GM12878 (cell line): Measurements from ENCODE around the gene COQ8B. TPM values are rescaled to one million over a fixed set of nuclear protein-coding genes. Genes with fewer than 3 reads are reported as not detected.

ENCODE experiments used
- ATAC-seq: fragments of 200-7000 bp; cut with Tn5 transposase; 3 replicates; pipeline ENCODE4 v1.9.1; 2020; ENCODE audit warnings: mild to moderate bottlenecking, moderate library complexity
- BruUV-seq: library from RNA; stranded (reverse); fragments of 400-500 nt; replicated peaks from 2 replicates; lab custom pipeline; 2021; lab: Mats Ljungman, UMichigan
- CTCF ChIA-PET: fragments of 300-600 bp; sonication (Branson Sonifier 250); formaldehyde crosslinking; extraction: SDS; loops from one replicate; lab custom pipeline; 2021; ENCODE audit warnings: inconsistent platforms; lab: Yijun Ruan, JAX
- POLR2A ChIA-PET: fragments of 350-600 bp; formaldehyde crosslinking; extraction: SDS; loops from one replicate; lab custom pipeline; 2021; ENCODE audit warnings: inconsistent platforms; lab: Charles Lee
- RAD21 ChIA-PET: fragments of 300-600 bp; sonication (Branson Sonifier 250); formaldehyde crosslinking; loops from one replicate; lab custom pipeline; 2023; ENCODE audit warnings: antibody characterized with exemption; ENCODE audit not compliant: unreplicated experiment; lab: Charles Lee
- SMC1A ChIA-PET: fragments of 300-600 bp; sonication (Branson Sonifier 250); formaldehyde crosslinking; loops from one replicate; lab custom pipeline; 2023; ENCODE audit not compliant: unreplicated experiment, uncharacterized antibody; lab: Charles Lee
- DNase-seq: peaks from one replicate; pipeline ENCODE4 v3.0.0-alpha.2; 2011; ENCODE audit warnings: low read depth, low spot score
- FAIRE-seq: peaks from 3 replicates; lab custom pipeline; 2011; peaks lifted over from hg19 to GRCh38; lab: Jason Lieb, UNC
- H2AFZ ChIP-seq: 2 replicates; pipeline ENCODE4 v1.6.0; 2011; ENCODE audit warnings: low read depth, low read length, control low read depth; ENCODE audit not compliant: control insufficient read depth
- H3K27ac ChIP-seq: 2 replicates; pipeline ENCODE4 v1.5.1; 2011; ENCODE audit warnings: control low read depth; ENCODE audit not compliant: control insufficient read depth, insufficient read depth
- H3K27me3 ChIP-seq, 2 experiments: replicated peaks in 1 of 2; 2 replicates each; pipeline versions ENCODE4 v1.6.0 to v1.6.1; 2011; ENCODE audit warnings: low read length in 1 of 2; ENCODE audit not compliant: control insufficient read depth in 2 of 2, insufficient read depth in 2 of 2
- H3K36me3 ChIP-seq, 2 experiments: 2 replicates each; pipeline ENCODE4 v1.5.1; 2011; ENCODE audit warnings: low read length in 1 of 2; ENCODE audit not compliant: control insufficient read depth in 2 of 2, insufficient read depth in 2 of 2
- H3K4me1 ChIP-seq: 2 replicates; pipeline ENCODE4 v1.6.1; 2011; ENCODE audit warnings: mild to moderate bottlenecking, low read length, moderate library complexity, mixed read lengths; ENCODE audit not compliant: control insufficient read depth, insufficient read depth
- H3K4me2 ChIP-seq: 2 replicates; pipeline ENCODE4 v1.6.0; 2011; ENCODE audit warnings: control low read depth; ENCODE audit not compliant: control insufficient read depth, insufficient read depth
- H3K4me3 ChIP-seq: fragments of 200-600 bp; sonication (generic); 2 replicates; pipeline ENCODE4 v1.5.1; 2016
- H3K79me2 ChIP-seq: 2 replicates; pipeline ENCODE4 v1.6.0; 2011; ENCODE audit warnings: low read length; ENCODE audit not compliant: control insufficient read depth, insufficient read depth
- H3K9ac ChIP-seq: 2 replicates; pipeline ENCODE4 v1.8.0; 2011; ENCODE audit warnings: low read length, control low read depth, mixed read lengths; ENCODE audit not compliant: control insufficient read depth, insufficient read depth
- H3K9me3 ChIP-seq: replicated peaks from 3 replicates; pipeline ENCODE4 v1.5.1; 2011; ENCODE audit warnings: mild to moderate bottlenecking, low read length; ENCODE audit not compliant: control insufficient read depth, insufficient read depth
- H4K20me1 ChIP-seq: 2 replicates; pipeline ENCODE4 v1.6.0; 2011; ENCODE audit not compliant: control insufficient read depth, insufficient read depth
- CHD4 ChIP-seq: fragments of 200-600 bp; sonication (generic); IDR thresholded peaks from 2 replicates; pipeline ENCODE4 v1.6.1; 2016; ENCODE audit warnings: mild to moderate bottlenecking
- JUND ChIP-seq: IDR thresholded peaks from 2 replicates; pipeline ENCODE4 v1.6.1; 2012; ENCODE audit warnings: low read depth, mild to moderate bottlenecking, low read length, improper control_type of control experiment, moderate library complexity
- NFXL1 ChIP-seq: fragments of 450-650 bp; IDR thresholded peaks from 2 replicates; pipeline ENCODE4 v1.6.1; 2017; ENCODE audit warnings: antibody characterized with exemption, mild to moderate bottlenecking, borderline replicate concordance
- PML ChIP-seq: IDR thresholded peaks from 2 replicates; pipeline ENCODE4 v1.6.1; 2012; ENCODE audit warnings: low read length, inconsistent platforms
- POLR2AphosphoS2 ChIP-seq: IDR thresholded peaks from 2 replicates; pipeline ENCODE4 v1.6.1; 2011; ENCODE audit warnings: low read depth, mild to moderate bottlenecking, low read length, improper control_type of control experiment, moderate library complexity
- RCOR1 ChIP-seq: conservative IDR thresholded peaks from 2 replicates; pipeline ENCODE4 v1.6.1; 2012; ENCODE audit warnings: low read depth, low read length, improper control_type of control experiment
- ZZZ3 ChIP-seq: IDR thresholded peaks from 2 replicates; pipeline ENCODE4 v1.6.1; 2011; ENCODE audit warnings: low read depth; ENCODE audit not compliant: control insufficient read depth, insufficient read length
- WGBS: methylation state at CpG from one replicate; pipeline ENCODE4 v1.1.6; 2016; ENCODE audit warnings: low lambda C conversion rate; ENCODE audit not compliant: insufficient replicate concordance, insufficient coverage; ENCODE audit errors: missing lambda C conversion rate; 5-methylcytosine and 5-hydroxymethylcytosine counted together
- in situ Hi-C: fragments of 300-500 bp; cut with MboI; formaldehyde crosslinking; loops from 9 replicates; pipeline ENCODE4 v1.14.3; 2018; ENCODE audit warnings: mixed read lengths
- intact Hi-C: fragments of 100-400 bp; cut with micrococcal nuclease; formaldehyde crosslinking; loops from one replicate; pipeline ENCODE4 v1.14.2; 2022; ENCODE audit not compliant: unreplicated experiment
- polyA plus RNA-seq, 11 experiments: library from polyadenylated mRNA; depleted of rRNA in 4 of 11; unstranded in 6 of 11; stranded (reverse) in 5 of 11; fragments of >200 nt; fragmentation: Nextera tagmentation in 4 of 11; fragmentation: Illumina TruSeq in 1 of 11; extraction: Ambion mirVana in 4 of 11; extraction: Trizol in 1 of 11; gene quantifications; 1 replicate in 1 of 11; 2 replicates in 10 of 11; pipeline versions ENCODE4 v1.2.1 to v1.2.3, GENCODE V29; 2011 to 2016; ENCODE audit warnings: inconsistent platforms in 2 of 11, missing spikeins in 2 of 11, low read depth in 1 of 11
- total RNA-seq, 4 experiments: library from RNA; depleted of rRNA in 3 of 4; stranded (reverse); fragments of >200 nt in 3 of 4; fragmentation: Illumina TruSeq in 1 of 4; extraction: Trizol in 1 of 4; gene quantifications; 2 replicates each; pipeline versions ENCODE4 v1.2.1 to v1.2.3, GENCODE V29; 2013 to 2021
- TF ChIP-seq, protein P1 (sequence below): fragments of 150-350 bp; IDR thresholded peaks from 2 replicates; pipeline ENCODE4 v1.6.1; 2016; ENCODE audit warnings: low read depth, low read length

Gene COQ8B
- total and polyA plus RNA-seq, 10 of the 15 experiments (the other 5 are each of a cell fraction or from before 2014, with no cell fraction given): 0.39 to 37.1 (median 16.8) TPM

DNA sequence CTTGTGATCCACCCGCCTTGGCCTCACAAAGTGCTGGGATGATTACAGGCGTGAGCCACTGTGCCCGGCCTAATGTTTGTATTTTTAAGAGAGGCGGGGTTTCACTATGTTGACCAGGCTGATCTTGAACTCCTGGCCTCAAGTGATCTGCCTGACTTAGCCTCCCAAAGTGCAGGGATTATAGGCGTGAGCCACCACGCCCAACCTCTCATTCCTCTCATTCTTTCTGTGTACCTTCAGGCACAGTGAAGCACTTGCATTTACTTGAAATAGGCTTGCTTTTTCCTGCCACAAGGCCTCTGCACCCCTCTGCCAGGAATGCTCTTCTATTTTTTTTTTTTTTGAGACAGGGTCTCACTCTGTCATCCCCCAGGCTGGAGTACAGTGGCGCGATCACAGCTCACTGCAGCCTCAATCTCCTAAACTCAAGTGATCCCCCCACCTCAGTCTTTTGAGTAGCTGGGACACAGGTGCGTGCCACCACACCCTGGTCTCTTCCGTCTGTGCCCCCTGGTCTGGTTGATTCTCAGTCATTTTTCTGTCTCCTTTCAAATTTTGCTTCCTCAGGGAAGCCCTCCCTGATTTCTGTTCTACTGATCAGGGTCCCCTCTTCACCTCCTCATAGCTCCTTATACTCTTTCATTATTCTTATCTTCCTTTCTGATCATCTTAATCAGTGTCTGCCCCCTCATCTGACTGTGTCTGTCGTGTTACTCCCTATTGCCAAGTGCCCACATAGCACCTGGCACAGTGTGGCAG lies 18.5 kb upstream of the COQ8B start:
- in situ Hi-C loops (no loop called here), intact Hi-C loops (no loop called here)
- Histone ChIP-seq H3K9me3 (no peaks in the 10 kb centered on the region), H3K9ac (no peak overlapping the region), H3K79me2 (no peaks in the 10 kb centered on the region), H3K4me3 (no peak overlapping the region), H3K27ac (no peak overlapping the region), H3K4me2 (no peak overlapping the region), H2AFZ (no peak overlapping the region), H4K20me1 (no peaks in the 10 kb centered on the region), H3K27me3 (no peaks in the 10 kb centered on the region), H3K36me3 (peaks cover 1 to 3% of the 10 kb centered on the region in 2 experiments; a peak in 3 of 4 replicates), H3K4me1 (no peaks in the 10 kb centered on the region)
- TF ChIP-seq, protein P1, sequence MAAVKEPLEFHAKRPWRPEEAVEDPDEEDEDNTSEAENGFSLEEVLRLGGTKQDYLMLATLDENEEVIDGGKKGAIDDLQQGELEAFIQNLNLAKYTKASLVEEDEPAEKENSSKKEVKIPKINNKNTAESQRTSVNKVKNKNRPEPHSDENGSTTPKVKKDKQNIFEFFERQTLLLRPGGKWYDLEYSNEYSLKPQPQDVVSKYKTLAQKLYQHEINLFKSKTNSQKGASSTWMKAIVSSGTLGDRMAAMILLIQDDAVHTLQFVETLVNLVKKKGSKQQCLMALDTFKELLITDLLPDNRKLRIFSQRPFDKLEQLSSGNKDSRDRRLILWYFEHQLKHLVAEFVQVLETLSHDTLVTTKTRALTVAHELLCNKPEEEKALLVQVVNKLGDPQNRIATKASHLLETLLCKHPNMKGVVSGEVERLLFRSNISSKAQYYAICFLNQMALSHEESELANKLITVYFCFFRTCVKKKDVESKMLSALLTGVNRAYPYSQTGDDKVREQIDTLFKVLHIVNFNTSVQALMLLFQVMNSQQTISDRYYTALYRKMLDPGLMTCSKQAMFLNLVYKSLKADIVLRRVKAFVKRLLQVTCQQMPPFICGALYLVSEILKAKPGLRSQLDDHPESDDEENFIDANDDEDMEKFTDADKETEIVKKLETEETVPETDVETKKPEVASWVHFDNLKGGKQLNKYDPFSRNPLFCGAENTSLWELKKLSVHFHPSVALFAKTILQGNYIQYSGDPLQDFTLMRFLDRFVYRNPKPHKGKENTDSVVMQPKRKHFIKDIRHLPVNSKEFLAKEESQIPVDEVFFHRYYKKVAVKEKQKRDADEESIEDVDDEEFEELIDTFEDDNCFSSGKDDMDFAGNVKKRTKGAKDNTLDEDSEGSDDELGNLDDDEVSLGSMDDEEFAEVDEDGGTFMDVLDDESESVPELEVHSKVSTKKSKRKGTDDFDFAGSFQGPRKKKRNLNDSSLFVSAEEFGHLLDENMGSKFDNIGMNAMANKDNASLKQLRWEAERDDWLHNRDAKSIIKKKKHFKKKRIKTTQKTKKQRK: no peak
- no peak for TF ChIP-seq CHD4
- TF ChIP-seq POLR2AphosphoS2: no peak
- no peak for TF ChIP-seq ZZZ3
- TF ChIP-seq RCOR1: no peak
- no peak for TF ChIP-seq PML
- TF ChIP-seq JUND: no peak
- TF ChIP-seq NFXL1: no peak
- ChIA-PET RAD21 (interaction anchor here (0.6 kb wide), 1 partner anchor 8 kb away, joined by 3 read pairs; no protein-coding TSS in a partner anchor), SMC1A (no interaction called here), POLR2A (interaction anchor here (0.7 kb wide), 1 partner anchor 18 kb away, joined by 3 read pairs; the partner anchor contains the start of gene ITPKC), CTCF (interaction anchor here (2.5 kb wide), 1 partner anchor 84 kb away, joined by 9 read pairs; no protein-coding TSS in a partner anchor)
- FAIRE-seq: no peak
- no peak for ATAC-seq
- WGBS: 87% methylated on average over 8 of the region's 11 CpGs
- no peak for DNase-seq
- no TSS peak for BruUV-seq
